Erythroblast (primary cell): ENCODE measurements around the gene SCFD2.

Experiments used
- GATA1 ChIP-seq: IDR thresholded peaks from 2 replicates; pipeline ENCODE4 v1.6.1; 2011; ENCODE audit warnings: low read depth, mild to moderate bottlenecking, control low read depth, low read length, moderate library complexity
- POLR2A ChIP-seq: IDR thresholded peaks from 2 replicates; pipeline ENCODE4 v1.6.1; 2011; ENCODE audit warnings: mild to moderate bottlenecking, low read length

DNA sequence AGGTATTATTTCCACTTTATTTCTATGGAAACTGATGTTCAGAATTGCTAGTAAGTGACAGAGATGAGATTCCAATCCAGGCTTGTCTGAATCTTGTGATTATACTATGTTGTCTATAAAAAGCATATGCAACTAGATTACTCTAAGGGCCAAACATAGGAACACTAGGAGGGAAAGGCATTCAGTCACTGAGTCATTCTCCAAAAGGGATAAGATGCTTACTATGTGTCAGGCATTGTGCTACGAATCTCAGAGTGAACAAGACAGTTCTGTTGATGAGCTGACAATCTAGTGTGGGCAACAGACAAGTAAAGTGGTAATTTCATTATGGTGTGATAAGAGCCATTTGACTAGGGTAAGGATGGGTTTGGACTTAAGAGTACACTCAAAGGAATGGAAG is 426.5 kb downstream of the SCFD2 start:
- TF ChIP-seq POLR2A (no peak), GATA1 (no peak)
